HG03571 (cell line): Measurements from ENCODE around the gene LDLRAD3.

Experiments
- ATAC-seq: cut with Tn5 transposase; IDR thresholded peaks from one replicate; pipeline ENCODE4 v1.9.1; 2021; ENCODE audit not compliant: unreplicated experiment

Gene LDLRAD3

GRCh38 chr11:36261094-36261493 lies 317.2 kb downstream of the LDLRAD3 start:
- no peak for ATAC-seq

- ATAC-seq: no peak
Observed at GRCh38 chr11:36264011-36264972, 320.4 kb downstream of the LDLRAD3 start.

GRCh38 chr11:36264973-36265344 lies 321.1 kb downstream of the LDLRAD3 start:
- ATAC-seq: no peak

- ATAC-seq: peak; percentile 57
Observed at GRCh38 chr11:36265793-36266628, 322.1 kb downstream of the LDLRAD3 start.

- no peak for ATAC-seq
Observed at GRCh38 chr11:36266767-36267166, 322.9 kb downstream of the LDLRAD3 start.

- ATAC-seq: no peak
Observed at GRCh38 chr11:36268337-36268985, 324.6 kb downstream of the LDLRAD3 start.

- ATAC-seq: no peak
Observed at GRCh38 chr11:36270701-36271100, 326.8 kb downstream of the LDLRAD3 start.

GRCh38 chr11:36271794-36272407 lies 328.0 kb downstream of the LDLRAD3 start:
- ATAC-seq: no peak

- ATAC-seq: no peak
Observed at GRCh38 chr11:36273110-36273509, 329.2 kb downstream of the LDLRAD3 start.

- no peak for ATAC-seq
Observed at GRCh38 chr11:36274414-36274813, 330.6 kb downstream of the LDLRAD3 start.

GRCh38 chr11:36278531-36279282 lies 334.8 kb downstream of the LDLRAD3 start:
- no peak for ATAC-seq

GRCh38 chr11:36280531-36280930 lies 336.7 kb downstream of the LDLRAD3 start:
- no peak for ATAC-seq
